GM19397 (cell line): ENCODE measurements around the gene SCTR.
"Not testable (repeated sequence)": the region's sequence is repeated elsewhere in the genome, so short reads cannot be mapped to it uniquely, and the experiment has no call there.

Experiments used
- ATAC-seq: cut with Tn5 transposase; IDR thresholded peaks from one replicate; pipeline ENCODE4 v1.9.1; 2021; ENCODE audit warnings: mild to moderate bottlenecking, moderate library complexity; ENCODE audit not compliant: unreplicated experiment

SCTR gene

DNA sequence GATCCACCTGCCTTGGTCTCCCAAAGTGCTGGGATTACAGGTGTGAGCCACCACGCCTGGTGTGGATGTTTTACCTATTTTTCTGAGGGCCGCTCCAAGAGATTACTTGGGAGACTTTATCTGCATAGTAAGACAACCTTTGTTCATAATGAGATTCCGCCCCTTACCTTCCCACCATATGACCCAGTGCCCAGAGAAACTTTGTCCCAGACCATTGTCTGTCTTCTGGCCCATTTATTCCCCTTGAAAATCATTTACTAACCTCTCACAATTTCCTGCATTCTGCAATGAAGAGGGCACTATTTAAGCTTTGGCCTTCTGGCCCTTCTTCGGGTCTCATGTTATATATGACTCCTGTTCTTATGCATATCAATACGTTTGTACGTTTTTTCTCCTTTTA, 106.4 kb downstream of the SCTR start:
- no peak for ATAC-seq

GRCh38 chr2:119416299-119416923, 107.9 kb downstream of the SCTR start:
- no peak for ATAC-seq

DNA sequence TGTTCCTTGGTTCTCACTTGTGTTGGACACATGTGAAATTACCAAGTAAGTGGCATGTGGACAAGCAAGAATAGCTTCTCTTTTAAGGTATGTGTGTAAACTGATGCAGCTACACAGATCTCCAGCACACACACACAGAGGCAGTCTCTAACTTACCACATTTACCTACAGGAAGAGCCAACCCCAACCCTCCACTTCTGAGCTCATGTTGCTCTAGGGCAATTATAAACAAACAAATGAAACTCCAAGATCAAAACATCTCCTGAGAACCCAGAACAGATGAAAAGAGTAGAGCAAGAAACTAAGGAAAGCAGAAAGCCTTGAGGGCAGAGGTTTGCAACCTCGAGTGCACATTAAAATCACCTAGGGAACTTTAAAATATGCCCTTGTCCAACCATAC, 108.7 kb downstream of the SCTR start:
- no peak for ATAC-seq

DNA sequence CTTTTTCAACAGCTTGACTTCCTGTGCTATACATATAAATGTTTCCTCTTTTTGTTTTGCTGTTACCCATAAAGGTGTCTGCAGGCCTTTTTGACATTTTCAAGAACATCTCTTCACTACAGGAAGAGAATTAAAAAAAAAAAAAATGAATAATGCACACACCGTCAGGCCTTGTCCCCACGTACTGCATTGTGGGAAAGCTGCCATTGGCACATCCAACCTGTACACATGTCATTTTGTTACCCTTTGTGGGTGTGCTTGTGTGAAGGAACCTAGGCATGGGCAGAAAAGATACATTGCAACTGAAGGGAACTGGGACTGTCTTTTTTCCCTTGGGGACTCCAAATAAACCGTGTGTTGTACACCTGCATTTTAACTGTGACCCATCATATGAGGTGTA, 109.4 kb downstream of the SCTR start:
- no peak for ATAC-seq

DNA sequence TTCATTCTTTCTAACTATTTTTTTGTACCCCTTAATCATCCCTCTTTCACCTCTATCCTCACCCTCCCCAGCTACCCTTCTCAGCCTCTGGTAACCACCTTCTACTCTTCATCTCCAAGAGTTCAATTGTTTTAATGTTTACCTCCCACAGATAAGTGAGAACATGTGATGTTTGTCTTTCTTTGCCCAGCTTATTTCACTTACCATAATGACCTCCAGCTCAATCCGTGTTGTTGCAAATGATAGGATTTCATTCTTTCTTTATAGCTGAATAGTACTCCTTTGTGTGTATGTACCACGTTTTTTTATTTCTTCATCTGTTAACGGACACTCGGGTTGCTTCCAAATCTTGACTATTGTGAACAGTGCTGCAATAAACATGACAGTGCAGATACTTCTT, 114.8 kb downstream of the SCTR start:
- ATAC-seq, result no peak

- ATAC-seq, result no peak
These were observed 116.1 kb downstream of the SCTR start for GRCh38 chr2:119408221-119408619.

DNA sequence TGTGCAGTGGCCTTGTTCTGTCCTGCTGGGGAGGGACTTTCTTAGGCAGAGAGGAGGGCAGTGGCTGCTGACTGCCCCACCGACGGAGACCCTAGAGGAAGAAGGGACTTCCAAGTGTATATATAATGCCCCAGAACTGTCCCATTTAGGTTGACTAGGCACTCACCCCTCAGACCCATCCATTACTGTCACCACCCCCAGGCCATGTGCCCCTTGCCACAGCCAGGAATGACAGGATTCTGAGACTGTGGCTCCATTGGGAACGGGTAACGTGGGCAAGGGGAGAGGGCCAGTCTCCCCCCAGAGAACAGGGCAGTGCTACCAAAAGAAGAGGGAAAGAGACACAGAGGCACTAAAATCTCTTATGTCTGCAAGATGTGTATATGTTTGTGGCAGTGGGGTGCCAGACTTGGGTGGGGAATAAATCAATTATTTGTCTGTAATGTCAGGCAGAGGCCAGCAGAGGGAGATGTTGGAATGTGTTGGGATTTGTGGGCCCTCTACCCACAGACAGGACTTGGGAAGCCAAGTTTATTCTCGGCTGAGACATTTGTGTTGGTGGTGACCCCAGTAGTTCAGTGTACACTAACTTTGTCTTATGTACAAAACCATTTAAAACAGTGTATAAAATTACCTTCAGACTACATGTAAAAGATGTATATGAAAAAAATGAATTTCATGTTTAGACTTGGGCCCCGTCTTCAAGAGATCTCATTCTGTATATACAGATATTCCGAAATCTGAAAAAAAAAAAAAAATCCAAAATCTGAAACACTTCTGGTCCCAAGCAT, 116.7 kb downstream of the SCTR start:
- no peak for ATAC-seq

- ATAC-seq, result no peak
These were observed 119.1 kb downstream of the SCTR start for GRCh38 chr2:119405151-119405550.

GRCh38 chr2:119403618-119404017, 120.7 kb downstream of the SCTR start:
- ATAC-seq, result not testable (repeated sequence)

DNA sequence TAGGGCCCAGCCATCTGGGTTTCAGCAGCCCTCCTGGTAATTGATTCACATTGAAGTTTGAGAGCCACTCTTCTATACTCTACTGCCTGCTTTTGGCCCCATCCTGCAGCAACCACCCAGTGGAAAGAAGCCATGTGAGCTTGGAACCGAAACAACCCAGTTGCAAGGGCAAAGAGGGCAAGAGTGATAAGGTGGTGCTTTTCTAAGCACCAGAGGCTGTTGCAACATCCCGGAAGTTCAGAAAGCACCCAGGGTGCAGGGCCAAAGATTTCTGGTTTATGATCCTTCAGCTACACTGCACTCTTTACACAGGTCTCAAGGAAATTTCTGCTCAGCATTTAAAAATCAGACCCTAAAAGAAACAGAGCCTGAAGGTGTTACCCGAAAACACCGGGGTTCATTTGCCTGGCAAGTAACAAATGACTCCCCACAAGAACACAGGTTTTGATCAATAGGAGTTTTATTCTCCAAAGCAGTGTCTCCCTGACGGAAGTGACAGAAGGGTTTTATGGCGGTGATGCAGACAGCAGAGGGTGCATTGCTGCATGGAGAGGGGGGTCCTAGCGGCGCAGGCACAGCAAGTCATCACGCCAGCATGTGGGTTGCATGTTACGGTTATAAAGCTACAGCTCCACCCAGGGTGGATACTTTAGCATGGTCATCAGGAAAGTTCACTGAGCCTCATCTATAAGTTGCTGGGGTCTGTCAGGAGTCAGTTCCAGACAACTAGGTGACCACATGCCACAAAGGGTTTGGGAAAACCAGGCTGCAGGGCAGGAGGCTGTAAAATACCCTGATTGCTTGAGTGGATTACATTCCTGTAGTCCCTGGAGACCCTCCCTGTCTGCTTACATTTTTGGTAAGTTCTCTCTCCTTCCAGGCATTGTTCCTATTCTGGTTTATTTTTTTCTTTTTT, 121.4 kb downstream of the SCTR start:
- no peak for ATAC-seq

- ATAC-seq, result no peak
These were observed 122.2 kb downstream of the SCTR start for GRCh38 chr2:119402106-119402505.

- no peak for ATAC-seq
These were observed 127.1 kb downstream of the SCTR start for GRCh38 chr2:119397196-119397595.

- ATAC-seq, result no peak
These were observed 130.1 kb downstream of the SCTR start for GRCh38 chr2:119393971-119394748.
